Measurements from ENCODE around the gene CA10.

GRCh38 chr17:51876986-51877385 is 281.5 kb downstream of the CA10 start:
- no peak for TF ChIP-seq CTCF (IDR thresholded peaks at IDR 0.05)
- no peak for TF ChIP-seq POLR2AphosphoS5 (IDR thresholded peaks at IDR 0.05)
